ENCODE measurements around the gene EFNB2. TPM values are rescaled to one million over a fixed set of nuclear protein-coding genes. Genes with fewer than 3 reads are reported as not detected.

Gene EFNB2
- total and polyA plus RNA-seq, 2 donors from 2014 or later, result 12.7 to 32.8 TPM

DNA sequence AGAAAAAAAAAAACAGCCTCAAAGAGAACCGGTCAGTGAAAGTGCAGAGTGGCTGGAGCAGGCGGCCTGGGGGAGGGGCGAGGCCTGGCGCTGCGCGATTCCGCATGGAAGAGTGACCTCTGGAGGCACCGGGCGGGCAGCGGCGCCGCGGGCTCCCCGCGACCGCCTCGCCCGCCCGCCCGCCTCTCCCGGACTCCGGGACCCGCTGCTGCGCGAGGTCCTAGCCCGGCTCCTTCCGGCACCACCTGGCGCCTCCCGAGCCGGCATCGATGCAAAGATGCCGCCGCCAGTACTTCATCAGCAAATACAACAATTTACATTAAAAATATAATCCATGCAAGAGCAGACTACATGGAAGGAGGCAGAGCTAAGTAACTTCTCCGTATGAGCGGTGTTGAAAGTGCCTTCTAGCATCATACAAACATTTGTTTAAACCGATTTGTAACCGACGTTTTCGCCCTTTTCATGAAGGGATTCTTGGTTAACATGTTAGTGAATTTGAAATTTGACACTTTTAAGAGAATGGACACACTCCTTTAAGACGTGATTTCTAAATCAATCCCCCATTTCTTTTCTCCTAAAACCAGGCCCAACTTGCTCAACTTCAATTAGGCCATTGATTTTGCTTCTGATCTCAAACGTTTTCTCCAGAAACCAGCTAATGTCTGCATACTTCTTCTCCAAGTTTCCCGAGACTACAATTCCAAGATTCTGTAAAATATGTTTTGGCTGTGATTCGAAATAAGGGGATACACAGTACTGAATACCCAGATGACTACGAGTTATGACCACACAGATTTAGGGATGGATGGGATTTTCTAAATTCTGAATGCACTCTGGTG, 2.1 kb downstream of the EFNB2 start:
- no peaks in the 10 kb centered on the region for H3K27me3 ChIP-seq (ENCODE audit: control insufficient read depth, insufficient read depth, low read length)
- DNase-seq, result peak; percentile 91 to 94 (median 93)
- TF ChIP-seq, protein P1, sequence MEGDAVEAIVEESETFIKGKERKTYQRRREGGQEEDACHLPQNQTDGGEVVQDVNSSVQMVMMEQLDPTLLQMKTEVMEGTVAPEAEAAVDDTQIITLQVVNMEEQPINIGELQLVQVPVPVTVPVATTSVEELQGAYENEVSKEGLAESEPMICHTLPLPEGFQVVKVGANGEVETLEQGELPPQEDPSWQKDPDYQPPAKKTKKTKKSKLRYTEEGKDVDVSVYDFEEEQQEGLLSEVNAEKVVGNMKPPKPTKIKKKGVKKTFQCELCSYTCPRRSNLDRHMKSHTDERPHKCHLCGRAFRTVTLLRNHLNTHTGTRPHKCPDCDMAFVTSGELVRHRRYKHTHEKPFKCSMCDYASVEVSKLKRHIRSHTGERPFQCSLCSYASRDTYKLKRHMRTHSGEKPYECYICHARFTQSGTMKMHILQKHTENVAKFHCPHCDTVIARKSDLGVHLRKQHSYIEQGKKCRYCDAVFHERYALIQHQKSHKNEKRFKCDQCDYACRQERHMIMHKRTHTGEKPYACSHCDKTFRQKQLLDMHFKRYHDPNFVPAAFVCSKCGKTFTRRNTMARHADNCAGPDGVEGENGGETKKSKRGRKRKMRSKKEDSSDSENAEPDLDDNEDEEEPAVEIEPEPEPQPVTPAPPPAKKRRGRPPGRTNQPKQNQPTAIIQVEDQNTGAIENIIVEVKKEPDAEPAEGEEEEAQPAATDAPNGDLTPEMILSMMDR (IDR thresholded peaks at IDR 0.05; ENCODE audit: borderline replicate concordance, extremely low read depth, insufficient read depth), result peak; percentile 58
- H3K4me1 ChIP-seq (ENCODE audit: control insufficient read depth in 2 of 3, insufficient read depth in 2 of 3, low read depth in 1 of 3, low read length in 3 of 3), result peaks cover 0 to 6% (median 0%) of the 10 kb centered on the region in 3 donors
- H3K27ac ChIP-seq (ENCODE audit: low read depth in 2 of 2, low read length in 2 of 2), result peak overlapping the region; percentile 39 to 83
- no peaks in the 10 kb centered on the region for H3K36me3 ChIP-seq (ENCODE audit: control insufficient read depth in 2 of 3, insufficient read depth in 3 of 3, low read length in 3 of 3)
- intact Hi-C loops (cut with DNase I), result no loop called here
- no peaks in the 10 kb centered on the region for H3K9me3 ChIP-seq (ENCODE audit: control insufficient read depth in 2 of 3, insufficient read depth in 1 of 3, low read length in 3 of 3)
- peak overlapping the region; percentile 4 to 86 (median 83) for H3K9ac ChIP-seq (ENCODE audit: low read length in 3 of 3)
- FAIRE-seq, result no peak
- peak overlapping the region; percentile 69 to 82 (median 74) for H3K4me3 ChIP-seq (ENCODE audit: low read length in 3 of 3)

DNA sequence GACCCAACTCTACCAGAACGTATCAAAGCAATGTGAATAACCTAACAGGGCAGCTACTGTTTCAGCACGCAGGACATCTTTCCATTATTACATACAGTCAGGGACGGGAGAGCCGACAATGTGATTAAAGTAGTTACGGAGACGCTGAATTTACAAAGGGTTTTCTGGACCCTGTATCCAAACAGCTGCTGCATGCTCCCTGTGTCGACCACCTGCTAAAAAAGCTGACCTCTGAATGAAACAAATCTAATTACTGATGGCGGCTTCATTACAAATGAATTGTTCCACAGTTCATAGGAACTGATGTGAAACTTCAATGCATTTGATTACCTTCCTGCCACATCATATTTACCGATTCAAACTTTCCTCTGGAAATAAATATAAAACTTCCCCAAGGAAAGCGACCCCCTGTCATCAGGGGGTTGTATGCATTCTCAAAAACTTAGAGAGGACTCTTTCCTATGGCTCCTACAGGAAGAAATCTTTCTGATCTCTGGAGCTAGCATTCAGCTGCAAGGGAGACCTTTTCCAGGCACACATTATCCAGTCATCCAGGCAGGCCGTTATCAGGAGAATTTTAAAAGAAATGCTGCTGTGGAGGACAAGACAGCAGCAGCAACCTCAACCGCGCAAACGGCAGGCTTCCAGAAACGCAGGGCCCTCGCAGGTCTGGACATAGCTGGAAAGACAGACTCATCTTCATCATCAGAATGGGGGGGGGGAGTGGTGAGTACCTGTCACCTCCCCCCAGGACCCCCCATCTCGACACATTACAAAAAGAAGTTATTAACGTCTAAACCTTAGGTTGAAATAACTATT, 3.1 kb downstream of the EFNB2 start:
- peaks cover 0 to 8% (median 0%) of the 10 kb centered on the region in 3 donors for H3K4me1 ChIP-seq (ENCODE audit: control insufficient read depth in 2 of 3, insufficient read depth in 2 of 3, low read depth in 1 of 3, low read length in 3 of 3)
- FAIRE-seq, result no peak
- no peaks in the 10 kb centered on the region for H3K9me3 ChIP-seq (ENCODE audit: control insufficient read depth in 2 of 3, insufficient read depth in 1 of 3, low read length in 3 of 3)
- peak overlapping the region; percentile 56 to 71 (median 69) for H3K4me3 ChIP-seq (ENCODE audit: low read length in 3 of 3)
- H3K27ac ChIP-seq (ENCODE audit: low read depth in 2 of 2, low read length in 2 of 2), result peak overlapping the region; percentile 14 to 32
- no peaks in the 10 kb centered on the region for H3K27me3 ChIP-seq (ENCODE audit: control insufficient read depth, insufficient read depth, low read length)
- TF ChIP-seq, protein P1 (IDR thresholded peaks at IDR 0.05; ENCODE audit: borderline replicate concordance, extremely low read depth, insufficient read depth), result no peak
- H3K36me3 ChIP-seq (ENCODE audit: control insufficient read depth in 2 of 3, insufficient read depth in 3 of 3, low read length in 3 of 3), result no peaks in the 10 kb centered on the region
- peak in 4 of 5 donors; percentile 50 to 73 (median 63) for DNase-seq
- peak overlapping the region; percentile 30 to 75 (median 41) for H3K9ac ChIP-seq (ENCODE audit: low read length in 3 of 3)
- intact Hi-C loops (cut with DNase I), result no loop called here

DNA sequence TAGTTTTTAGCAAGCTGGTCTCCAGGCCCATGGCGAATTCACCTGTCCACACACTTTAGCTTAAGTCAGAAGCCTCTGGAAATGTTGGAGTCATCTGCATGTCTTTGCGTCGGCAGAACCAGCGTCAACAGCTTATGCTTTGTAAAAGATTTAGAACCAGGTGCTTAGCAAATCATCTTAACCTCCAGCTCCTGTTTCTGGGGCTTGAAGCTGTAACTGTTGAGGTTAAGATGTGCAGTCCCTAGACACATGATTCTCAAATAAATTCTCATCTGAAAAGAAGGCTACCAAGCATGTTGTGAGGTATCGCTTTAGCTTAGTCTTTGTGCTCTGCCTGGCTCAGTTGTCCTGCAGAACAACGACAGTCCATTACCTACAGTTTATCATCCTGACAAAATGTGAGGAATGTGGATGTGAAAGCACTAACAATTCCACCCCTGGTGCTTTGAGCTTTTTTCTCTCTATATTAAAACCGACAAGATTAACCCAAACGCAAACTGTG, 4.4 kb downstream of the EFNB2 start:
- Histone ChIP-seq H3K36me3 (ENCODE audit: control insufficient read depth in 2 of 3, insufficient read depth in 3 of 3, low read length in 3 of 3) (no peaks in the 10 kb centered on the region), H3K4me1 (ENCODE audit: control insufficient read depth in 2 of 3, insufficient read depth in 2 of 3, low read depth in 1 of 3, low read length in 3 of 3) (peaks cover 0 to 8% (median 0%) of the 10 kb centered on the region in 3 donors), H3K9me3 (ENCODE audit: control insufficient read depth in 2 of 3, insufficient read depth in 1 of 3, low read length in 3 of 3) (no peaks in the 10 kb centered on the region), H3K27me3 (ENCODE audit: control insufficient read depth, insufficient read depth, low read length) (no peaks in the 10 kb centered on the region), H3K9ac (ENCODE audit: low read length in 3 of 3) (peak overlapping the region in 2 of 3 donors; percentile 2 to 45), H3K27ac (ENCODE audit: low read depth in 2 of 2, low read length in 2 of 2) (peak overlapping the region; percentile 10 to 11), H3K4me3 (ENCODE audit: low read length in 3 of 3) (peak overlapping the region; percentile 33 to 71 (median 69))
- no peak for FAIRE-seq
- DNase-seq, result peak in 2 of 5 donors; percentile 53 to 63
- intact Hi-C loops (cut with DNase I), result no loop called here
- TF ChIP-seq, protein P1 (IDR thresholded peaks at IDR 0.05; ENCODE audit: borderline replicate concordance, extremely low read depth, insufficient read depth), result no peak
